H1 (cell line): ENCODE data around the gene POLR3H. TPM values are rescaled to one million over a fixed set of nuclear protein-coding genes. Genes with fewer than 3 reads are reported as not detected.

Source experiments
- CTCF ChIA-PET: fragments of 300-600 bp; sonication (Branson Sonifier 250); formaldehyde crosslinking; loops from one replicate; lab custom pipeline; 2021; ENCODE audit not compliant: partially characterized antibody; lab: Charles Lee
- POLR2A ChIA-PET: fragments of 300-600 bp; sonication (Branson Sonifier 250); formaldehyde crosslinking; loops from one replicate; lab custom pipeline; 2021; ENCODE audit warnings: inconsistent platforms; ENCODE audit not compliant: partially characterized antibody; lab: Charles Lee
- DNase-seq, 2 experiments: peaks; one replicate each; pipeline versions ENCODE4 v3.0.0 to v3.0.0-alpha.2; 2010 to 2022; ENCODE audit warnings: low spot score in 2 of 2, low read depth in 1 of 2, mixed read lengths in 1 of 2
- FAIRE-seq: peaks from 2 replicates; lab custom pipeline; 2011; peaks lifted over from hg19 to GRCh38; lab: Jason Lieb, UNC
- H2AFZ ChIP-seq: 2 replicates; pipeline ENCODE4 v1.8.1; 2012; ENCODE audit warnings: low read length, inconsistent platforms
- H2AK5ac ChIP-seq: 2 replicates; pipeline ENCODE4 v1.6.1; 2013; ENCODE audit warnings: low read depth, low read length
- H2BK120ac ChIP-seq: replicated peaks from 2 replicates; pipeline ENCODE3; 2013; ENCODE audit warnings: low read depth, low read length, inconsistent platforms
- H2BK12ac ChIP-seq: 2 replicates; pipeline ENCODE4 v1.6.1; 2013; ENCODE audit warnings: low read depth, low read length
- H2BK15ac ChIP-seq: 2 replicates; pipeline ENCODE4 v1.6.1; 2013; ENCODE audit warnings: low read length
- H2BK20ac ChIP-seq: 2 replicates; pipeline ENCODE4 v1.6.1; 2013; ENCODE audit warnings: low read length
- H2BK5ac ChIP-seq: 2 replicates; pipeline ENCODE4 v1.6.1; 2013; ENCODE audit warnings: low read depth, low read length
- H3K14ac ChIP-seq: 2 replicates; pipeline ENCODE4 v1.6.1; 2013; ENCODE audit warnings: inconsistent platforms; ENCODE audit not compliant: insufficient read length
- H3K18ac ChIP-seq: 2 replicates; pipeline ENCODE4 v1.6.1; 2013; ENCODE audit warnings: low read length; ENCODE audit errors: extremely low read depth
- H3K23ac ChIP-seq: 2 replicates; pipeline ENCODE4 v1.6.1; 2013; ENCODE audit warnings: inconsistent platforms; ENCODE audit not compliant: insufficient read length
- H3K23me2 ChIP-seq: 2 replicates; pipeline ENCODE4 v1.6.1; 2013; ENCODE audit warnings: low read depth, low read length
- H3K27ac ChIP-seq: 2 replicates; pipeline ENCODE4 v1.6.1; 2011; ENCODE audit warnings: low read depth, low read length, inconsistent platforms
- H3K27me3 ChIP-seq, 4 experiments: replicated peaks in 1 of 4; 1 replicate in 1 of 4; 2 replicates in 3 of 4; pipeline versions ENCODE4 v1.6.1 to v1.8.1; 2011 to 2013; ENCODE audit warnings: low read length in 3 of 4, mild to moderate bottlenecking in 3 of 4, inconsistent platforms in 2 of 4, mixed read lengths in 2 of 4, moderate library complexity in 1 of 4; ENCODE audit not compliant: control insufficient read depth in 3 of 4, insufficient read depth in 3 of 4; ENCODE audit errors: extremely low read depth in 1 of 4
- H3K36me3 ChIP-seq, 4 experiments: 2 replicates each; pipeline versions ENCODE4 v1.6.1 to v1.8.1; 2011 to 2013; ENCODE audit warnings: mild to moderate bottlenecking in 4 of 4, low read length in 3 of 4, moderate library complexity in 2 of 4, control low read depth in 1 of 4, inconsistent platforms in 1 of 4; ENCODE audit not compliant: insufficient read depth in 4 of 4, control insufficient read depth in 2 of 4
- H3K4ac ChIP-seq: replicated peaks from 2 replicates; pipeline ENCODE3; 2013; ENCODE audit warnings: low read length, low read depth, mixed read lengths, inconsistent platforms; ENCODE audit not compliant: insufficient read length
- H3K4me1 ChIP-seq, 4 experiments: replicated peaks in 1 of 4; 1 replicate in 1 of 4; 2 replicates in 3 of 4; pipeline versions ENCODE4 v1.6.1 to v1.8.1; 2011 to 2013; ENCODE audit warnings: low read length in 3 of 4, inconsistent platforms in 2 of 4, mixed read lengths in 1 of 4; ENCODE audit not compliant: insufficient read depth in 4 of 4, control insufficient read depth in 3 of 4
- H3K4me2 ChIP-seq, 2 experiments: 2 replicates each; pipeline versions ENCODE4 v1.6.1 to v1.8.1; 2011 to 2013; ENCODE audit warnings: low read depth in 2 of 2, low read length in 2 of 2, control low read depth in 1 of 2, inconsistent platforms in 1 of 2, mild to moderate bottlenecking in 1 of 2; ENCODE audit not compliant: insufficient read depth in 1 of 2
- H3K4me3 ChIP-seq, 4 experiments: fragments of 200-600, 300-600 bp in 1 of 4; sonication (generic), shearing (Covaris generic), sonication (Bioruptor Twin) in 1 of 4; 2 replicates each; pipeline versions ENCODE4 v1.5.1 to v1.8.1; 2011 to 2016; ENCODE audit warnings: low read length in 4 of 4, low read depth in 3 of 4, control low read depth in 2 of 4, inconsistent platforms in 2 of 4, mild to moderate bottlenecking in 2 of 4, mixed read lengths in 1 of 4, moderate library complexity in 1 of 4; ENCODE audit not compliant: insufficient read depth in 2 of 4; ENCODE audit errors: extremely low read depth in 1 of 4
- H3K56ac ChIP-seq: replicated peaks from 2 replicates; pipeline ENCODE3; 2013; ENCODE audit warnings: low read depth, mild to moderate bottlenecking, mixed read lengths, low read length, inconsistent platforms; ENCODE audit not compliant: insufficient read length
- H3K79me1 ChIP-seq: 2 replicates; pipeline ENCODE4 v1.6.1; 2013; ENCODE audit warnings: low read depth, low read length, control low read depth
- H3K79me2 ChIP-seq, 2 experiments: 2 replicates each; pipeline versions ENCODE4 v1.6.1 to v1.8.1; 2012 to 2013; ENCODE audit warnings: low read length in 2 of 2, mild to moderate bottlenecking in 2 of 2, inconsistent platforms in 1 of 2; ENCODE audit not compliant: insufficient read depth in 2 of 2, control insufficient read depth in 1 of 2
- H3K9ac ChIP-seq, 4 experiments: replicated peaks in 1 of 4; 1 replicate in 1 of 4; 2 replicates in 3 of 4; pipeline versions ENCODE4 v1.6.1 to v1.8.1; 2011 to 2013; ENCODE audit warnings: low read depth in 3 of 4, low read length in 3 of 4, control low read depth in 2 of 4, mild to moderate bottlenecking in 2 of 4, moderate library complexity in 2 of 4, inconsistent platforms in 1 of 4; ENCODE audit errors: extremely low read depth in 1 of 4
- H3K9me3 ChIP-seq, 2 experiments: 2 replicates each; pipeline versions ENCODE4 v1.6.1 to v1.8.1; 2012 to 2013; ENCODE audit warnings: mild to moderate bottlenecking in 2 of 2, moderate library complexity in 2 of 2, control low read depth in 1 of 2, inconsistent platforms in 1 of 2, low read depth in 1 of 2, low read length in 1 of 2, mixed read lengths in 1 of 2; ENCODE audit not compliant: insufficient read depth in 2 of 2
- H4K20me1 ChIP-seq, 2 experiments: replicated peaks in 1 of 2; 2 replicates each; pipeline versions ENCODE3 to v1.8.1; 2011 to 2013; ENCODE audit warnings: inconsistent platforms in 2 of 2, low read length in 2 of 2, mild to moderate bottlenecking in 1 of 2; ENCODE audit not compliant: insufficient read depth in 2 of 2, control insufficient read depth in 1 of 2
- H4K5ac ChIP-seq: 2 replicates; pipeline ENCODE4 v1.6.1; 2013; ENCODE audit warnings: low read length, low read depth, mixed read lengths, inconsistent platforms; ENCODE audit not compliant: insufficient read length
- H4K8ac ChIP-seq: 2 replicates; pipeline ENCODE4 v1.8.0; 2013; ENCODE audit warnings: mild to moderate bottlenecking, moderate library complexity, low read length, inconsistent platforms; ENCODE audit not compliant: insufficient read depth; ENCODE audit errors: extremely low read depth
- H4K91ac ChIP-seq: replicated peaks from 2 replicates; pipeline ENCODE3; 2013; ENCODE audit warnings: low read length, mixed read lengths, inconsistent platforms; ENCODE audit not compliant: insufficient read length
- CBX5 ChIP-seq: fragments of 300-800, 300-1000 bp; sonication (generic); IDR thresholded peaks from 2 replicates; pipeline ENCODE4 v1.7.1; 2016; ENCODE audit warnings: antibody characterized with exemption, low read length, low read depth
- CBX8 ChIP-seq: fragments of 300-800, 300-1000 bp; sonication (generic); IDR thresholded peaks from 2 replicates; pipeline ENCODE4 v1.7.1; 2016; ENCODE audit warnings: low read depth, low read length, borderline replicate concordance
- CHD2 ChIP-seq: IDR thresholded peaks from 2 replicates; pipeline ENCODE4 v1.6.1; 2012; ENCODE audit warnings: low read length, improper control_type of control experiment
- HDAC2 ChIP-seq, 2 experiments: fragments of 300-600 bp in 1 of 2; sonication (generic) in 1 of 2; IDR thresholded peaks; 2 replicates each; pipeline ENCODE4 v1.6.1; 2011 to 2012; ENCODE audit warnings: low read depth in 2 of 2, low read length in 2 of 2, mild to moderate bottlenecking in 2 of 2, moderate library complexity in 2 of 2, borderline replicate concordance in 1 of 2, inconsistent platforms in 1 of 2
- JUN ChIP-seq: IDR thresholded peaks from 2 replicates; pipeline ENCODE4 v1.6.1; 2011; ENCODE audit warnings: low read depth, mild to moderate bottlenecking, improper control_type of control experiment, low read length
- TBP ChIP-seq: IDR thresholded peaks from 2 replicates; pipeline ENCODE4 v1.6.1; 2011; ENCODE audit warnings: low read depth, low read length, improper control_type of control experiment
- USF2 ChIP-seq: IDR thresholded peaks from 2 replicates; pipeline ENCODE4 v1.6.1; 2011; ENCODE audit warnings: low read length, improper control_type of control experiment
- WGBS, 2 experiments: shearing (Covaris generic) in 1 of 2; methylation state at CpG; one replicate each; pipeline versions ENCODE4 v1.1.6 to v1.1.7; 2013 to 2015; ENCODE audit warnings: low lambda C conversion rate in 2 of 2, mixed read lengths in 2 of 2, inconsistent platforms in 1 of 2, low coverage in 1 of 2, missing lambda C conversion rate in 1 of 2; ENCODE audit not compliant: insufficient replicate concordance in 2 of 2, insufficient coverage in 1 of 2, insufficient read length in 1 of 2; ENCODE audit errors: extremely low coverage in 1 of 2, missing lambda C conversion rate in 1 of 2; 5-methylcytosine and 5-hydroxymethylcytosine counted together
- polyA plus RNA-seq, 7 experiments: library from polyadenylated mRNA; depleted of rRNA in 3 of 7; stranded (reverse) in 5 of 7; unstranded in 2 of 7; fragments of >200 nt in 5 of 7; fragments of 200-250 nt in 2 of 7; gene quantifications; 1 replicate in 5 of 7; 2 replicates in 1 of 7; 4 replicates in 1 of 7; pipeline versions ENCODE4 v1.2.1 to v1.2.3, GENCODE V29; 2011 to 2013; ENCODE audit warnings: missing spikeins in 2 of 7, mixed read lengths in 2 of 7
- total RNA-seq: library from RNA; stranded (reverse); fragmentation: NEBNext Ultra II Directional; extraction: Animal tissue kit (Norgen Biotek cat#: 25700); gene quantifications from 2 replicates; pipeline ENCODE4 v1.2.1, GENCODE V29; 2021

The POLR3H gene
- total and polyA plus RNA-seq, 2 of the 8 experiments (the other 6 are each of a cell fraction or from before 2014, with no cell fraction given) = 29.7 to 39.2 TPM

- no peak for FAIRE-seq
- no peak overlapping the region for H4K5ac ChIP-seq
- CTCF ChIA-PET = interaction anchor here (1.1 to 13.5 kb wide), 10 partner anchors 10 to 110 kb away, joined by 3 to 269 read pairs (median 6); partner anchors contain the start of genes PHF5A and TOB2
Observed at GRCh38 chr22:41513391-41513790, 30.9 kb downstream of the POLR3H start.

More at GRCh38 chr22:41513391-41513790, 30.9 kb downstream of the POLR3H start:
- H2AK5ac ChIP-seq = peak overlapping the region; percentile 82
- peak overlapping the region; percentile 3 for H2BK120ac ChIP-seq
- no peak overlapping the region for H3K23ac ChIP-seq
- H3K9me3 ChIP-seq = no peaks in the 10 kb centered on the region
- no peaks in the 10 kb centered on the region for H3K79me2 ChIP-seq
- peaks cover 4 to 16% (median 14%) of the 10 kb centered on the region in 4 experiments for H3K4me1 ChIP-seq
- no peak overlapping the region; a peak in 1 of 8 replicates for H3K4me3 ChIP-seq
- peak overlapping the region; percentile 97 for H2BK12ac ChIP-seq
- peak overlapping the region; percentile 90 for H2BK20ac ChIP-seq
- H3K79me1 ChIP-seq = peaks cover 4% of the 10 kb centered on the region
- TF ChIP-seq USF2 = no peak
- TF ChIP-seq CBX8 = no peak
- TF ChIP-seq TBP = no peak
- TF ChIP-seq CHD2 = no peak
- no peak for TF ChIP-seq CBX5
- TF ChIP-seq JUN = no peak
- no peak for TF ChIP-seq HDAC2 (IDR thresholded peaks at IDR 0.05; ENCODE audit: borderline replicate concordance in 1 of 2, low read depth in 2 of 2, low read length in 2 of 2)
- no peaks in the 10 kb centered on the region for H4K20me1 ChIP-seq
- peak overlapping the region; percentile 34 to 57; a peak in 2 of 4 replicates for H3K4me2 ChIP-seq
- H3K27me3 ChIP-seq = no peaks in the 10 kb centered on the region
- H4K91ac ChIP-seq = peak overlapping the region; percentile 71
- DNase-seq = no peak
- 80% methylated on average over 5 of the region's 5 CpGs; no CpG with 5 or more reads in 1 of the 2 experiments for WGBS, 2 experiments
- H2AFZ ChIP-seq = no peak overlapping the region
- H3K4ac ChIP-seq = peak overlapping the region; percentile 50
- no peaks in the 10 kb centered on the region for H3K23me2 ChIP-seq
- peak overlapping the region; percentile 88 for H2BK15ac ChIP-seq
- no peak overlapping the region for H3K56ac ChIP-seq
- H3K36me3 ChIP-seq = peaks cover 0 to 23% (median 7%) of the 10 kb centered on the region in 4 experiments; a peak in 5 of 8 replicates
- POLR2A ChIA-PET = interaction anchor here (0.7 to 6.0 kb wide), 14 partner anchors 11 to 109 kb away, joined by 3 to 54 read pairs (median 4); partner anchors contain the start of genes ACO2, PHF5A and TOB2
- H3K27ac ChIP-seq = peak overlapping the region; percentile 49; the same call in 1 of the 2 replicates
- H4K8ac ChIP-seq = no peak overlapping the region
- no peak overlapping the region for H3K14ac ChIP-seq
- H3K9ac ChIP-seq = 0 out of 7 replicates have a peak overlapping the region, but pooled peaks of 1 of the 4 experiments have one; percentile 25
- peak overlapping the region; percentile 95 for H2BK5ac ChIP-seq
- H3K18ac ChIP-seq = peak overlapping the region; percentile 92
